K562 (cell line): ENCODE results near the gene CCDC178. TPM values are rescaled to one million over a fixed set of nuclear protein-coding genes. Genes with fewer than 3 reads are reported as not detected.

ENCODE experiments used
- ATAC-seq: fragments of 200-7000 bp; cut with Tn5 transposase; 3 replicates; pipeline ENCODE4 v1.9.1; 2020; ENCODE audit warnings: moderate library complexity
- BruUV-seq: library from RNA; stranded (reverse); fragments of 400-500 nt; replicated peaks from 2 replicates; lab custom pipeline; 2021; lab: Mats Ljungman, UMichigan
- CTCF ChIA-PET: fragments of 300-600 bp; formaldehyde crosslinking; extraction: SDS; loops from one replicate; lab custom pipeline; 2021; ENCODE audit warnings: low intra/inter-chr PET ratio; lab: Yijun Ruan, JAX
- POLR2A ChIA-PET: fragments of 300-600, 350-650 bp; sonication (Branson Sonifier 250); formaldehyde crosslinking; extraction: SDS; loops from one replicate; lab custom pipeline; 2021; ENCODE audit warnings: antibody characterized with exemption, inconsistent platforms; lab: Yijun Ruan, JAX
- DNase-seq, 4 experiments: peaks; one replicate each; pipeline versions ENCODE4 v3.0.0 to v3.0.0-alpha.2; 2011 to 2018; ENCODE audit warnings: low spot score in 3 of 4, mixed read lengths in 3 of 4; ENCODE audit errors: extremely low read depth in 1 of 4
- FAIRE-seq: peaks from 2 replicates; lab custom pipeline; 2011; peaks lifted over from hg19 to GRCh38; lab: Jason Lieb, UNC
- H2AFZ ChIP-seq: 2 replicates; pipeline ENCODE4 v1.6.0; 2011; ENCODE audit warnings: low read depth, low read length, control low read depth, inconsistent platforms
- H3K27ac ChIP-seq: fragments of 200-600 bp; 3 replicates; pipeline ENCODE4 v1.8.0; 2011; ENCODE audit warnings: low read depth, mild to moderate bottlenecking, control low read depth, inconsistent platforms, low read length, moderate library complexity, mixed read lengths; ENCODE audit errors: extremely low read depth
- H3K27me3 ChIP-seq, 2 experiments: fragments of 300-600 bp in 1 of 2; 2 replicates in 1 of 2; 3 replicates in 1 of 2; pipeline versions ENCODE4 v1.6.0 to v1.8.0; 2011; ENCODE audit warnings: inconsistent platforms in 2 of 2, low read length in 2 of 2, mild to moderate bottlenecking in 1 of 2, mixed read lengths in 1 of 2, moderate library complexity in 1 of 2; ENCODE audit not compliant: control insufficient read depth in 2 of 2, insufficient read depth in 2 of 2
- H3K36me3 ChIP-seq: fragments of 300-600 bp; 3 replicates; pipeline ENCODE4 v1.8.0; 2011; ENCODE audit warnings: mild to moderate bottlenecking, low read length, inconsistent platforms; ENCODE audit not compliant: control insufficient read depth, insufficient read depth
- H3K4me1 ChIP-seq, 2 experiments: fragments of 200-600 bp in 1 of 2; replicated peaks in 1 of 2; 2 replicates in 1 of 2; 3 replicates in 1 of 2; pipeline versions ENCODE4 v1.5.1 to v1.8.0; 2011; ENCODE audit warnings: inconsistent platforms in 2 of 2, low read length in 2 of 2, mild to moderate bottlenecking in 1 of 2, mixed read lengths in 1 of 2, moderate library complexity in 1 of 2; ENCODE audit not compliant: control insufficient read depth in 2 of 2, insufficient read depth in 2 of 2
- H3K4me2 ChIP-seq: 2 replicates; pipeline ENCODE4 v1.6.1; 2011; ENCODE audit warnings: low read length, control low read depth, inconsistent platforms, mixed read lengths; ENCODE audit not compliant: insufficient read depth
- H3K4me3 ChIP-seq: fragments of 200-600 bp; sonication (generic), shearing (Covaris generic); 2 replicates; pipeline ENCODE4 v1.5.1; 2016; ENCODE audit warnings: control low read depth, inconsistent platforms
- H3K79me2 ChIP-seq: fragments of 200-600 bp; 3 replicates; pipeline ENCODE4 v1.8.0; 2011; ENCODE audit warnings: low read length, inconsistent platforms; ENCODE audit not compliant: control insufficient read depth, insufficient read depth
- H3K9ac ChIP-seq, 2 experiments: 2 replicates each; pipeline versions ENCODE4 v1.6.0 to v1.6.1; 2011; ENCODE audit warnings: low read depth in 2 of 2, low read length in 2 of 2, control low read depth in 1 of 2, inconsistent platforms in 1 of 2, mild to moderate bottlenecking in 1 of 2, mixed read lengths in 1 of 2; ENCODE audit not compliant: insufficient read depth in 1 of 2
- H3K9me1 ChIP-seq: one replicate; pipeline ENCODE4 v1.6.0; 2011; ENCODE audit warnings: inconsistent platforms, mild to moderate bottlenecking, low read length, moderate library complexity; ENCODE audit not compliant: control insufficient read depth, insufficient read depth
- H3K9me3 ChIP-seq: replicated peaks from 2 replicates; pipeline ENCODE4 v1.5.1; 2011; ENCODE audit warnings: low read depth, low read length, inconsistent platforms; ENCODE audit not compliant: control insufficient read depth, insufficient read depth
- H4K20me1 ChIP-seq: replicated peaks from 2 replicates; pipeline ENCODE4 v1.6.1; 2011; ENCODE audit warnings: low read length, inconsistent platforms, mixed read lengths; ENCODE audit not compliant: control insufficient read depth, insufficient read depth
- CREB1 ChIP-seq, 2 experiments: sonication (generic) in 1 of 2; formaldehyde crosslinking in 1 of 2; IDR thresholded peaks; 2 replicates each; pipeline versions ENCODE4 v1.6.1 to v1.8.0; 2012 to 2022; ENCODE audit warnings: inconsistent platforms in 1 of 2, mild to moderate bottlenecking in 1 of 2, missing genetic modification reagents in 1 of 2, moderate library complexity in 1 of 2
- KLF1 ChIP-seq: fragments of 450-650 bp; IDR thresholded peaks from 2 replicates; pipeline ENCODE4 v1.6.1; 2016; ENCODE audit warnings: missing genetic modification characterization, missing compliant biosample characterization
- POLR2AphosphoS2 ChIP-seq: IDR thresholded peaks from 2 replicates; pipeline ENCODE4 v1.6.1; 2012; ENCODE audit warnings: low read length, improper control_type of control experiment
- PRPF4 ChIP-seq: fragments of 200-400 bp; formaldehyde crosslinking; IDR thresholded peaks from one replicate; pipeline ENCODE4 v1.6.1; 2017; ENCODE audit warnings: low read length, low read depth, mild to moderate bottlenecking; ENCODE audit not compliant: insufficient read depth, poor library complexity, severe bottlenecking
- SREBF2 ChIP-seq: sonication (generic); formaldehyde crosslinking; IDR thresholded peaks from 2 replicates; pipeline ENCODE4 v1.4.0; 2020; ENCODE audit warnings: mild to moderate bottlenecking, missing genetic modification reagents
- ZNF583 ChIP-seq: fragments of 250-450 bp; sonication (Bioruptor Pico); IDR thresholded peaks from 2 replicates; pipeline ENCODE4 v1.4.0; 2020
- WGBS: fragments of 100-300 bp; shearing (Covaris generic); methylation state at CpG from one replicate; pipeline ENCODE4 v1.1.6; 2016; ENCODE audit warnings: low coverage, mixed read lengths; ENCODE audit not compliant: insufficient coverage; ENCODE audit errors: missing lambda C conversion rate; 5-methylcytosine and 5-hydroxymethylcytosine counted together
- in situ Hi-C: fragments of 300-500 bp; cut with MboI; formaldehyde crosslinking; loops from 4 replicates; pipeline ENCODE4 v1.15.0; 2018; ENCODE audit warnings: inconsistent platforms, mixed read lengths
- intact Hi-C: fragments of 100-400 bp; cut with micrococcal nuclease; formaldehyde crosslinking; loops from 2 replicates; pipeline ENCODE4 v1.14.2; 2022
- polyA plus RNA-seq, 8 experiments: library from polyadenylated mRNA; depleted of rRNA in 4 of 8; stranded (reverse) in 5 of 8; unstranded in 3 of 8; fragments of >200 nt; fragmentation: Nextera tagmentation in 2 of 8; fragmentation: Illumina TruSeq in 1 of 8; extraction: Ambion mirVana in 2 of 8; extraction: Trizol in 1 of 8; gene quantifications; 2 replicates each; pipeline versions ENCODE4 v1.2.1 to v1.2.3, GENCODE V29; 2011 to 2014; ENCODE audit warnings: inconsistent platforms in 1 of 8, missing spikeins in 1 of 8
- total RNA-seq, 7 experiments: library from RNA; depleted of rRNA in 6 of 7; stranded (reverse); fragments of >200 nt in 6 of 7; fragmentation: Illumina TruSeq in 2 of 7; extraction: Trizol in 2 of 7; gene quantifications; 2 replicates each; pipeline versions ENCODE4 v1.2.1 to v1.2.3, GENCODE V29; 2011 to 2021; ENCODE audit warnings: low replicate concordance in 1 of 7
- TF ChIP-seq, protein P1 (sequence below): fragments of 450-650 bp; IDR thresholded peaks from 2 replicates; pipeline ENCODE4 v1.7.1; 2018; ENCODE audit warnings: mild to moderate bottlenecking, low read depth; ENCODE audit not compliant: partially characterized antibody
- TF ChIP-seq, protein P2 (sequence below): fragments of 450-650 bp; IDR thresholded peaks from 2 replicates; pipeline ENCODE4 v1.6.1; 2016; ENCODE audit warnings: borderline replicate concordance

Gene CCDC178
- total and polyA plus RNA-seq, 9 of the 15 experiments (the other 6 are each of a cell fraction or from before 2014, with no cell fraction given) = 0.12 to 0.47 (median 0.15) TPM; not detected in 6

DNA sequence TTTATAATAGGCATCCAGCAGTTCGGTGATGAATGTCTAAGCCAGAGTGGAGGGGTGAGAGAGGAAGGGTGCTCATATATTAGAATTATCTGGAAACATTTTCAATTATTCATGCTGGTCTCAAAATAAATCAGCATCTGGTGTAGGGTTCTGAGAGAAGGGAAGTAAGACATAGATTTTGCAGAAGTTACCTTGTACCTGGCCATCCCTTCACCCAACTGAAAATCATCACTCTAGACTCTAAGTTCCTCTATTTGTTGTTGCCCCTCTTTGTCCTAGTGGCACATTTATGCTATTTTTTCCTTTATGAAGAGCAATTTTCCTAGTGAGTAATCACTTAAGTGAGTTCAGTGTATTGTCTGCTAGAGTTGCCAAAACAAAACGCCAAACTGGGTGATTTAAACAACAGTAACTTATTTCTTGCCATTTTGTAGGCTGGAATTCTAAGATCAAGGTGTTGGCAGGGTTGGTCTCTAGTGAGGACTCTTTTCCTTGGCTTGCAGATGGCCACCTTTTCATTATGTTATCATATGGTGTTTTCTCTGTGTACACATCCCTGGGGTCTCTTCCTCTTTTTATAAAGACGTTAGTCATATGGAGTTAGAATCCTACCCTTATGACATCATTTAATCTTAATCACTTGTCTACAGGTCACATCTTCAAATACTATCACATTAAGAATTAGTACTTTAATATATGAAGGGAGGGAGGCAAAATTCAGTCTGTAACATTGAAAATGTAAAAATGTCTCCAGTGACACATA, 537.8 kb downstream of the CCDC178 start (continued):
- TF ChIP-seq PRPF4 = no peak
- TF ChIP-seq, protein P1, sequence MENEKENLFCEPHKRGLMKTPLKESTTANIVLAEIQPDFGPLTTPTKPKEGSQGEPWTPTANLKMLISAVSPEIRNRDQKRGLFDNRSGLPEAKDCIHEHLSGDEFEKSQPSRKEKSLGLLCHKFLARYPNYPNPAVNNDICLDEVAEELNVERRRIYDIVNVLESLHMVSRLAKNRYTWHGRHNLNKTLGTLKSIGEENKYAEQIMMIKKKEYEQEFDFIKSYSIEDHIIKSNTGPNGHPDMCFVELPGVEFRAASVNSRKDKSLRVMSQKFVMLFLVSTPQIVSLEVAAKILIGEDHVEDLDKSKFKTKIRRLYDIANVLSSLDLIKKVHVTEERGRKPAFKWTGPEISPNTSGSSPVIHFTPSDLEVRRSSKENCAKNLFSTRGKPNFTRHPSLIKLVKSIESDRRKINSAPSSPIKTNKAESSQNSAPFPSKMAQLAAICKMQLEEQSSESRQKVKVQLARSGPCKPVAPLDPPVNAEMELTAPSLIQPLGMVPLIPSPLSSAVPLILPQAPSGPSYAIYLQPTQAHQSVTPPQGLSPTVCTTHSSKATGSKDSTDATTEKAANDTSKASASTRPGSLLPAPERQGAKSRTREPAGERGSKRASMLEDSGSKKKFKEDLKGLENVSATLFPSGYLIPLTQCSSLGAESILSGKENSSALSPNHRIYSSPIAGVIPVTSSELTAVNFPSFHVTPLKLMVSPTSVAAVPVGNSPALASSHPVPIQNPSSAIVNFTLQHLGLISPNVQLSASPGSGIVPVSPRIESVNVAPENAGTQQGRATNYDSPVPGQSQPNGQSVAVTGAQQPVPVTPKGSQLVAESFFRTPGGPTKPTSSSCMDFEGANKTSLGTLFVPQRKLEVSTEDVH = no peak

DNA sequence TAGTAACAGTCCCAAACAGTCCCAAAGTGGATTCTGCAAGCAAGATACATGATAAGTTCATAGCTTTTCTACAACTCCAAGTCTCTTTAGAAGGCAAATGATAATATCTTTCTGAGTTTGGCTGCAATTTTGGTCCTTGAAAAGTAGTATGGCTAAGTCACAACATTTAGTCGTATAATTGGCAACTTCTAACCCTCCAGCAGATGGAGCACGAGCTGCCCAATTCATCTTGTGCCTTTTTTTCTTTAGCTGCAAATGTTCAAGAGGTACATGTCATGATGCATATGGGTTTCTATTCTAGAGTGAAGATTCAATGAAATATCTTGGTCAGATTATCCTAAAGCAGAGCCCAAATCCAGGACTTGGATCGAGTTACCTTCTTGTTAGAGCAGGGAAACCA, 540.7 kb downstream of the CCDC178 start:
- Histone ChIP-seq H3K4me3 (no peak overlapping the region), H4K20me1 (no peaks in the 10 kb centered on the region), H3K27me3 (no peaks in the 10 kb centered on the region), H3K36me3 (no peaks in the 10 kb centered on the region), H3K79me2 (no peaks in the 10 kb centered on the region), H3K9me3 (no peaks in the 10 kb centered on the region; the same call in 1 of the 2 replicates), H3K9ac (no peak overlapping the region), H2AFZ (no peak overlapping the region), H3K4me2 (no peak overlapping the region), H3K27ac (no peak overlapping the region), H3K9me1 (no peaks in the 10 kb centered on the region), H3K4me1 (no peaks in the 10 kb centered on the region)
- WGBS = 0% methylated on average over 3 of the region's 3 CpGs
- TF ChIP-seq SREBF2 (CRISPR knock-in tag) (no peak), POLR2AphosphoS2 (no peak), ZNF583 (CRISPR knock-in tag) (no peak), CREB1 (IDR thresholded peaks at IDR 0.05) (no peak), CREB1 (CRISPR knock-in tag; IDR thresholded peaks at IDR 0.05) (no peak), KLF1 (tag) (no peak)
- TF ChIP-seq, protein P2, sequence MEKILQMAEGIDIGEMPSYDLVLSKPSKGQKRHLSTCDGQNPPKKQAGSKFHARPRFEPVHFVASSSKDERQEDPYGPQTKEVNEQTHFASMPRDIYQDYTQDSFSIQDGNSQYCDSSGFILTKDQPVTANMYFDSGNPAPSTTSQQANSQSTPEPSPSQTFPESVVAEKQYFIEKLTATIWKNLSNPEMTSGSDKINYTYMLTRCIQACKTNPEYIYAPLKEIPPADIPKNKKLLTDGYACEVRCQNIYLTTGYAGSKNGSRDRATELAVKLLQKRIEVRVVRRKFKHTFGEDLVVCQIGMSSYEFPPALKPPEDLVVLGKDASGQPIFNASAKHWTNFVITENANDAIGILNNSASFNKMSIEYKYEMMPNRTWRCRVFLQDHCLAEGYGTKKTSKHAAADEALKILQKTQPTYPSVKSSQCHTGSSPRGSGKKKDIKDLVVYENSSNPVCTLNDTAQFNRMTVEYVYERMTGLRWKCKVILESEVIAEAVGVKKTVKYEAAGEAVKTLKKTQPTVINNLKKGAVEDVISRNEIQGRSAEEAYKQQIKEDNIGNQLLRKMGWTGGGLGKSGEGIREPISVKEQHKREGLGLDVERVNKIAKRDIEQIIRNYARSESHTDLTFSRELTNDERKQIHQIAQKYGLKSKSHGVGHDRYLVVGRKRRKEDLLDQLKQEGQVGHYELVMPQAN = no peak
- FAIRE-seq = no peak
- in situ Hi-C loops = no loop called here
- no peak for DNase-seq
- POLR2A ChIA-PET = no interaction called here
- CTCF ChIA-PET = no interaction called here
- intact Hi-C loops = no loop called here
- BruUV-seq = no TSS peak
- no peak for ATAC-seq
